Thyroid gland (tissue), 4 donors: Measurements from ENCODE around the gene MIEF2. TPM values are rescaled to one million over a fixed set of nuclear protein-coding genes. Genes with fewer than 3 reads are reported as not detected.

Experiments used
- DNase-seq, 2 donors: peaks; one replicate each; pipeline ENCODE4 v3.0.0-alpha.2; 2019
- H3K27ac ChIP-seq, 3 donors: fragments of 200-600 bp; sonication (generic); 1 replicate in 2 of 3; 2 replicates in 1 of 3; pipeline ENCODE4 v1.5.1; 2016 to 2019; ENCODE audit warnings: mild to moderate bottlenecking in 1 of 3, moderate library complexity in 1 of 3
- H3K27me3 ChIP-seq: fragments of 200-600 bp; sonication (generic); one replicate; pipeline ENCODE4 v1.5.1; 2019
- H3K36me3 ChIP-seq, 2 donors: fragments of 200-600 bp; sonication (generic); one replicate each; pipeline ENCODE4 v1.5.1; 2016 to 2019
- H3K4me1 ChIP-seq, 2 donors: fragments of 200-600 bp; sonication (generic); one replicate each; pipeline ENCODE4 v1.5.1; 2017 to 2019
- H3K4me3 ChIP-seq, 3 donors: fragments of 200-600 bp; sonication (generic); replicated peaks in 1 of 3; 1 replicate in 2 of 3; 2 replicates in 1 of 3; pipeline ENCODE4 v1.5.1; 2016; ENCODE audit warnings: mild to moderate bottlenecking in 1 of 3
- H3K9me3 ChIP-seq: fragments of 200-600 bp; sonication (generic); one replicate; pipeline ENCODE4 v1.5.1; 2017
- CTCF ChIP-seq, 6 experiments: fragments of 200-600 bp in 3 of 6; fragments of 450-650 bp in 3 of 6; sonication (generic) in 3 of 6; IDR thresholded peaks; one replicate each; pipeline ENCODE4 v1.5.1; 2016 to 2019; ENCODE audit warnings: antibody characterized with exemption in 6 of 6, mild to moderate bottlenecking in 2 of 6, inconsistent platforms in 1 of 6, moderate library complexity in 1 of 6
- POLR2A ChIP-seq, 2 donors: fragments of 450-650 bp; IDR thresholded peaks; one replicate each; pipeline ENCODE4 v1.6.1; 2017; ENCODE audit warnings: antibody characterized with exemption in 2 of 2, mild to moderate bottlenecking in 2 of 2, moderate library complexity in 1 of 2
- WGBS, 2 donors: methylation state at CpG; one replicate each; pipeline ENCODE4 v1.1.5; 2017; 5-methylcytosine and 5-hydroxymethylcytosine counted together
- intact Hi-C: fragments of 100-400 bp; cut with DNase I; formaldehyde crosslinking; loops from one replicate; pipeline ENCODE4 v1.15.1; 2023
- total RNA-seq, 4 donors: library from RNA; depleted of rRNA; stranded (reverse); fragments of >200 nt; gene quantifications; one replicate each; pipeline ENCODE4 v1.2.3, GENCODE V29; 2016

The MIEF2 gene
- total RNA-seq, 4 donors from 2014 or later, result 25.7 to 47.0 (median 34.9) TPM

- Histone ChIP-seq H3K9me3 (no peaks in the 10 kb centered on the region), H3K27me3 (no peaks in the 10 kb centered on the region), H3K4me3 (no peak overlapping the region), H3K4me1 (peaks cover 22 to 29% of the 10 kb centered on the region in 2 donors), H3K36me3 (peaks cover 50 to 60% of the 10 kb centered on the region in 2 donors), H3K27ac (no peak overlapping the region)
- intact Hi-C loops, result loop anchor here (5.0 kb wide), 1 partner anchor 62 kb away; the partner anchor contains the start of gene SMCR8
- TF ChIP-seq POLR2A (IDR thresholded peaks at IDR 0.05) (no peak), CTCF (IDR thresholded peaks at IDR 0.05) (no peak)
- WGBS, 2 donors, result 94 to 96% methylated on average over 7 to 8 of the region's 8 CpGs
- no peak for DNase-seq
Observed at GRCh38 chr17:18254888-18255649, 5.4 kb upstream of the MIEF2 start.

GRCh38 chr17:18256351-18256750, 4.1 kb upstream of the MIEF2 start:
- no peaks in the 10 kb centered on the region for H3K9me3 ChIP-seq
- H3K36me3 ChIP-seq, result peaks cover 39 to 49% of the 10 kb centered on the region in 2 donors
- WGBS, 2 donors, result 88 to 89% methylated on average over 5 to 11 of the region's 11 CpGs
- H3K4me1 ChIP-seq, result peaks cover 27 to 34% of the 10 kb centered on the region in 2 donors
- H3K27ac ChIP-seq, result no peak overlapping the region
- DNase-seq, result no peak
- no peak overlapping the region for H3K4me3 ChIP-seq
- intact Hi-C loops, result loop anchor here (5.0 kb wide), 1 partner anchor 61 kb away; the partner anchor contains the start of gene SMCR8
- no peaks in the 10 kb centered on the region for H3K27me3 ChIP-seq
- TF ChIP-seq CTCF (IDR thresholded peaks at IDR 0.05) (no peak), POLR2A (IDR thresholded peaks at IDR 0.05) (no peak)

- Histone ChIP-seq H3K4me1 (peaks cover 31 to 38% of the 10 kb centered on the region in 2 donors), H3K36me3 (peaks cover 34 to 44% of the 10 kb centered on the region in 2 donors), H3K27ac (peak overlapping the region in 1 of 3 donors; percentile 97), H3K27me3 (no peaks in the 10 kb centered on the region), H3K4me3 (no peak overlapping the region), H3K9me3 (no peaks in the 10 kb centered on the region)
- no peak for DNase-seq
- intact Hi-C loops, result loop anchor here (5.0 kb wide), 1 partner anchor 61 kb away; the partner anchor contains the start of gene SMCR8
- TF ChIP-seq POLR2A (IDR thresholded peaks at IDR 0.05), result no peak
- 86 to 94% methylated on average over 2 to 7 of the region's 7 CpGs for WGBS, 2 donors
Observed at GRCh38 chr17:18256776-18257175, 3.7 kb upstream of the MIEF2 start.

- Histone ChIP-seq H3K4me3 (peak overlapping the region; percentile 38 to 99 (median 62)), H3K36me3 (peaks cover 28 to 38% of the 10 kb centered on the region in 2 donors), H3K9me3 (no peaks in the 10 kb centered on the region), H3K27ac (peak overlapping the region; percentile 84 to 97 (median 95)), H3K4me1 (peaks cover 37 to 45% of the 10 kb centered on the region in 2 donors), H3K27me3 (no peaks in the 10 kb centered on the region)
- intact Hi-C loops, result loop anchor here (5.0 kb wide), 1 partner anchor 60 kb away; the partner anchor contains the start of gene SMCR8
- WGBS, 2 donors, result 14 to 16% methylated on average over 13 to 17 of the region's 18 CpGs
- DNase-seq, result peak; percentile 23 to 75
- TF ChIP-seq CTCF (IDR thresholded peaks at IDR 0.05) (no peak), POLR2A (IDR thresholded peaks at IDR 0.05) (no peak)
Observed at GRCh38 chr17:18257268-18257981, 3.0 kb upstream of the MIEF2 start.

GRCh38 chr17:18257982-18258355, 2.5 kb upstream of the MIEF2 start:
- Histone ChIP-seq H3K27ac (peak overlapping the region; percentile 84 to 97 (median 95)), H3K36me3 (peaks cover 24 to 32% of the 10 kb centered on the region in 2 donors), H3K4me1 (peaks cover 38 to 50% of the 10 kb centered on the region in 2 donors), H3K27me3 (no peaks in the 10 kb centered on the region), H3K9me3 (no peaks in the 10 kb centered on the region), H3K4me3 (peak overlapping the region; percentile 38 to 99 (median 62))
- WGBS, 2 donors, result 0% methylated on average over 8 to 9 of the region's 16 CpGs
- peak; percentile 83 for DNase-seq
- TF ChIP-seq CTCF (IDR thresholded peaks at IDR 0.05) (no peak), POLR2A (IDR thresholded peaks at IDR 0.05) (peak in 1 of 2 donors; percentile 6)
- intact Hi-C loops, result loop anchor here (5.0 kb wide), 1 partner anchor 59 kb away; the partner anchor contains the start of gene SMCR8
